GM19455 (cell line): ENCODE results near the gene SEZ6.
"Not testable (repeated sequence)": the region's sequence is repeated elsewhere in the genome, so short reads cannot be mapped to it uniquely, and the experiment has no call there.

ENCODE experiments used
- ATAC-seq: cut with Tn5 transposase; IDR thresholded peaks from one replicate; pipeline ENCODE4 v1.9.1; 2021; ENCODE audit not compliant: unreplicated experiment

The SEZ6 gene

GRCh38 chr17:28941251-28941650 is 64.6 kb downstream of the SEZ6 start:
- ATAC-seq, result no peak

- no peak for ATAC-seq
Measured at GRCh38 chr17:28940675-28941074, 65.2 kb downstream of the SEZ6 start.

GRCh38 chr17:28940142-28940541 is 65.7 kb downstream of the SEZ6 start:
- no peak for ATAC-seq

- ATAC-seq, result no peak
Measured at GRCh38 chr17:28938552-28938951, 67.3 kb downstream of the SEZ6 start.

- no peak for ATAC-seq
Measured at GRCh38 chr17:28937044-28937729, 68.6 kb downstream of the SEZ6 start.

- ATAC-seq, result no peak
Measured at GRCh38 chr17:28935744-28936460, 69.9 kb downstream of the SEZ6 start.

GRCh38 chr17:28934508-28934907 is 71.3 kb downstream of the SEZ6 start:
- not testable (repeated sequence) for ATAC-seq

GRCh38 chr17:28929787-28930186 is 76.0 kb downstream of the SEZ6 start:
- no peak for ATAC-seq

GRCh38 chr17:28928061-28928460 is 77.8 kb downstream of the SEZ6 start:
- no peak for ATAC-seq

GRCh38 chr17:28926786-28927185 is 79.0 kb downstream of the SEZ6 start:
- ATAC-seq, result no peak

GRCh38 chr17:28926366-28926765 is 79.5 kb downstream of the SEZ6 start:
- ATAC-seq, result no peak

GRCh38 chr17:28925912-28926365 is 79.9 kb downstream of the SEZ6 start:
- ATAC-seq, result no peak

GRCh38 chr17:28920201-28920600 is 85.6 kb downstream of the SEZ6 start:
- no peak for ATAC-seq

- ATAC-seq, result no peak
Measured at GRCh38 chr17:28918295-28918694, 87.5 kb downstream of the SEZ6 start.

- no peak for ATAC-seq
Measured at GRCh38 chr17:28917465-28917864, 88.4 kb downstream of the SEZ6 start.

GRCh38 chr17:28917029-28917428 is 88.8 kb downstream of the SEZ6 start:
- ATAC-seq, result no peak

- ATAC-seq, result no peak
Measured at GRCh38 chr17:28916302-28916934, 89.4 kb downstream of the SEZ6 start.

- ATAC-seq, result no peak
Measured at GRCh38 chr17:28912938-28913333, 92.9 kb downstream of the SEZ6 start.

- ATAC-seq, result no peak
Measured at GRCh38 chr17:28912281-28912937, 93.4 kb downstream of the SEZ6 start.

GRCh38 chr17:28911411-28912045 is 94.3 kb downstream of the SEZ6 start:
- no peak for ATAC-seq

- ATAC-seq, result no peak
Measured at GRCh38 chr17:28910534-28910933, 95.3 kb downstream of the SEZ6 start.
